ENCODE measurements around the gene GPHA2.

The GPHA2 gene

DNA sequence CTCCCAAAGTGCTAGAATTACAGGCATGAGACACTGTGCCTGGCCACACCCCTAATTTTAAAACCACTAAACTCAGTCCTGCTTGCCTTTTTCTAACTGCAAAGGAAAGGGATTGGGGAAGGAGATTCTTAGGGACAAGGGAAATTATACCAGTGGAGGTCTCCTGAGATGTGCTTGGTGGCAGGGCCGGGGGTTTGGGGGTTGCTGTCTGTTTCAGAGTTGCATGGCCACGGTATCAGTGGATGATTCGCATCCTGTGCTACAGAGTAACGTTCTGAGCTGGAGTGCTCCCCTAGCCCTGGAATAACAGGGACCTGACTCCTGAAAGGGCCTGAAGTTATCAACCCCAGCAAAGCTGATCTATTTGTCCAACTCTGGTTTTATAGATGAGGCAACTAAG, 846 bp upstream of the GPHA2 start:
- no peak overlapping the region for H3K4me3 ChIP-seq (replicated peaks; ENCODE audit: low read depth, low read length)
- TF ChIP-seq, protein P1, sequence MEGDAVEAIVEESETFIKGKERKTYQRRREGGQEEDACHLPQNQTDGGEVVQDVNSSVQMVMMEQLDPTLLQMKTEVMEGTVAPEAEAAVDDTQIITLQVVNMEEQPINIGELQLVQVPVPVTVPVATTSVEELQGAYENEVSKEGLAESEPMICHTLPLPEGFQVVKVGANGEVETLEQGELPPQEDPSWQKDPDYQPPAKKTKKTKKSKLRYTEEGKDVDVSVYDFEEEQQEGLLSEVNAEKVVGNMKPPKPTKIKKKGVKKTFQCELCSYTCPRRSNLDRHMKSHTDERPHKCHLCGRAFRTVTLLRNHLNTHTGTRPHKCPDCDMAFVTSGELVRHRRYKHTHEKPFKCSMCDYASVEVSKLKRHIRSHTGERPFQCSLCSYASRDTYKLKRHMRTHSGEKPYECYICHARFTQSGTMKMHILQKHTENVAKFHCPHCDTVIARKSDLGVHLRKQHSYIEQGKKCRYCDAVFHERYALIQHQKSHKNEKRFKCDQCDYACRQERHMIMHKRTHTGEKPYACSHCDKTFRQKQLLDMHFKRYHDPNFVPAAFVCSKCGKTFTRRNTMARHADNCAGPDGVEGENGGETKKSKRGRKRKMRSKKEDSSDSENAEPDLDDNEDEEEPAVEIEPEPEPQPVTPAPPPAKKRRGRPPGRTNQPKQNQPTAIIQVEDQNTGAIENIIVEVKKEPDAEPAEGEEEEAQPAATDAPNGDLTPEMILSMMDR (IDR thresholded peaks at IDR 0.05; ENCODE audit: low read depth, low read length, missing control alignments) = no peak
- DNase-seq (ENCODE audit: extremely low read depth, low read depth) = no peak

GRCh38 chr11:64934682-64935358, 873 bp downstream of the GPHA2 start:
- TF ChIP-seq, protein P1 (IDR thresholded peaks at IDR 0.05; ENCODE audit: low read depth, low read length, missing control alignments) = no peak
- no peak overlapping the region for H3K4me3 ChIP-seq (replicated peaks; ENCODE audit: low read depth, low read length)
- no peak for DNase-seq (ENCODE audit: extremely low read depth, low read depth)

DNA sequence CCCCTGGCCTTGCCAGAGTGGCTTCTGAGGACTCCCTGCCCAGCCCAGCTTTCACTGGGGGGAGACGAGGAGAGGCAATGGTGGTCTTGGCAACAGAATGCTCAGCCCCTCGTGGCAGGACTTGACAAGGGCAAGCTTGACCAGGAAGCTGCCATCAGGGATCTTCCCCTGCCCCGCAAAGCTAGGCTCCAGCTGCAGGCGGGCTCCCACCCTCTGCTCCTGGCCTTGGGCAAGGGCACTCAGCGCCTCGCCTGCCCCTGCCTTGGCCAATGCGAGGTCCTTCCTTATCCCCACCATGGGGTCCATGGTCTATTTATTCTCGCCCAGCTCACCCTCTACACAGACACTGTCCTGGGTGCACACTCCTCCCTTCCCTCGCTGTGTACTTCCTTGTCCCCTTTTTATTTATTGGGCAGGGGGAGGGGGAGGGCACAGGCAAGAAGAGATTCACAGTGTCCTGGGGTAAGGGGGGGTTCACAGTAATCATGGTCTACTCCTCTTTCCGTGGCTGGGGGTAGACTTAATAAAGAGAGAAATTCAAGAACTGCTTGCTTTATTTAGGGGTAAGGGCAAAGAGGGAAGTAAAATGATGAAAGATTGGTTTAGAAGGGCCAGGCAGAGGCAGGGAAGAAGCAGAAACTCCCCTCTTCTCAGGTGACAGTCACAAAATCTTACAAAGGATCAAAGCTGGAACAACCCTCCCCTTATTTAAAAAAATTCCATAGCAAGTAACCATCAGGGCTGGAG, 1.6 kb downstream of the GPHA2 start:
- no peak for DNase-seq (ENCODE audit: extremely low read depth, low read depth)
- TF ChIP-seq, protein P1 (IDR thresholded peaks at IDR 0.05; ENCODE audit: low read depth, low read length, missing control alignments) = no peak
- H3K4me3 ChIP-seq (replicated peaks; ENCODE audit: low read depth, low read length) = no peak overlapping the region

- TF ChIP-seq, protein P1 (IDR thresholded peaks at IDR 0.05; ENCODE audit: low read depth, low read length, missing control alignments) = no peak
- DNase-seq (ENCODE audit: extremely low read depth, low read depth) = no peak
Observed at GRCh38 chr11:64933213-64933934, 2.3 kb downstream of the GPHA2 start.

DNA sequence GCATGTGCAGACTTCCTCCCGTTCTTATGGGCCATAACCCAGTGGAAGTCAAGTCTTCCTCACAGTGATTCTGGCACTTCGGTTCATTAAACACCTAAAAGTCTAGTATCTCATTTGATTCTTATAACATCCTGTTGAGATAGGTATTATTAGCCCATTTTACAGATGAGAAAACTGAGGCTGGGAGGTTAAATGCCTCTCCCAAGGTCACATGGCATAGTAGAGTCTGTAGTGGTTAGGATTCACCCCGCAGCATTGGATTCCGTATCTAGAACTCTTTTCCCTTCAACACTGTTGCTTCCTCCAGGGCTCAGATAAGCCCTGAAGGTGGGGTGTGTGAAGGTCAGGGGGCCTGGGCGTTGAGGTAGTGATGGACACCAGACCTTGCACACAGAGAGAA, 3.4 kb downstream of the GPHA2 start:
- no peak overlapping the region for H3K4me3 ChIP-seq (replicated peaks; ENCODE audit: low read depth, low read length)
- DNase-seq (ENCODE audit: extremely low read depth, low read depth) = no peak
- TF ChIP-seq, protein P1 (IDR thresholded peaks at IDR 0.05; ENCODE audit: low read depth, low read length, missing control alignments) = no peak

More at GRCh38 chr11:64933213-64933934, 2.3 kb downstream of the GPHA2 start:
- H3K4me3 ChIP-seq (replicated peaks; ENCODE audit: low read depth, low read length) = no peak overlapping the region

DNA sequence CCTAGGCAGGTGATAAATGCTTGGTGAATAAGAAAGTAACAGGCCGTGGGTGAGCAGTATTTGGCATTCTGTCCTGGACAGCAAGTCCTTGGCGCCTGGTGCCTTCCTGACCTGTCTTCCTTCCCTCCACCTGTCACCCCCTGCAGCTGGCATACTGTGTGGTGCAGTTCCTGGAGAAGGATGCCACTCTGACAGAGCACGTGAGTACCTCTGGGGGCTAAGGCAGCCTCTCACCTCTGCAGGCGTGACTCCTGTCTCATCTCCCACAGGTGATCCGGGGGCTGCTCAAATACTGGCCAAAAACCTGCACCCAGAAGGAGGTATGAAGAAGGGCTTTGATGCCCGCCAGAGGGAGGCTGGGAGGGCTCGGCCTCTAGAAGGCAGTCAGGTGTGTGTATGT, 4.4 kb downstream of the GPHA2 start:
- TF ChIP-seq, protein P1 (IDR thresholded peaks at IDR 0.05; ENCODE audit: low read depth, low read length, missing control alignments) = no peak

More for the DNA sequence above, 4.4 kb downstream of the GPHA2 start:
- H3K4me3 ChIP-seq (replicated peaks; ENCODE audit: low read depth, low read length) = no peak overlapping the region
- no peak for DNase-seq (ENCODE audit: extremely low read depth, low read depth)

Data from HFF-Myc (cell line).